Osteocyte (in vitro differentiated cells): ENCODE data around the gene SPTBN1. TPM values are rescaled to one million over a fixed set of nuclear protein-coding genes. Genes with fewer than 3 reads are reported as not detected.
"Not testable (repeated sequence)": the region's sequence is repeated elsewhere in the genome, so short reads cannot be mapped to it uniquely, and the experiment has no call there.

Experiments used
- DNase-seq: peaks from one replicate; pipeline ENCODE4 v3.0.0; 2021; ENCODE audit warnings: mixed read lengths; ENCODE audit not compliant: unreplicated experiment; ENCODE audit errors: extremely low spot score
- H3K27ac Mint-ChIP-seq: one replicate; pipeline ENCODE4 v1.8.0; 2021; ENCODE audit warnings: mild to moderate bottlenecking, mixed read lengths; ENCODE audit not compliant: unreplicated experiment
- H3K27me3 Mint-ChIP-seq: one replicate; pipeline ENCODE4 v1.8.0; 2021; ENCODE audit warnings: mixed read lengths; ENCODE audit not compliant: unreplicated experiment
- H3K36me3 Mint-ChIP-seq: one replicate; pipeline ENCODE4 v1.8.0; 2021; ENCODE audit warnings: mixed read lengths; ENCODE audit not compliant: unreplicated experiment
- H3K4me1 Mint-ChIP-seq: one replicate; pipeline ENCODE4 v1.8.0; 2021; ENCODE audit warnings: mixed read lengths; ENCODE audit not compliant: unreplicated experiment
- H3K4me3 Mint-ChIP-seq: one replicate; pipeline ENCODE4 v1.8.0; 2021; ENCODE audit warnings: mild to moderate bottlenecking, moderate library complexity, mixed read lengths; ENCODE audit not compliant: unreplicated experiment
- H3K9me3 Mint-ChIP-seq: one replicate; pipeline ENCODE4 v1.8.0; 2021; ENCODE audit warnings: mixed read lengths; ENCODE audit not compliant: unreplicated experiment
- total RNA-seq: library from RNA; stranded (reverse); gene quantifications from 2 replicates; pipeline ENCODE4 v1.2.1, GENCODE V29; 2021
- TF ChIP-seq, protein P1 (sequence below): fragments of 200-600 bp; sonication (generic); IDR thresholded peaks from 2 replicates; pipeline ENCODE4 v1.5.0; 2021; ENCODE audit warnings: antibody characterized with exemption, mild to moderate bottlenecking, moderate library complexity

The SPTBN1 gene
- total RNA-seq, 1 donor from 2014 or later: 248 TPM

DNA sequence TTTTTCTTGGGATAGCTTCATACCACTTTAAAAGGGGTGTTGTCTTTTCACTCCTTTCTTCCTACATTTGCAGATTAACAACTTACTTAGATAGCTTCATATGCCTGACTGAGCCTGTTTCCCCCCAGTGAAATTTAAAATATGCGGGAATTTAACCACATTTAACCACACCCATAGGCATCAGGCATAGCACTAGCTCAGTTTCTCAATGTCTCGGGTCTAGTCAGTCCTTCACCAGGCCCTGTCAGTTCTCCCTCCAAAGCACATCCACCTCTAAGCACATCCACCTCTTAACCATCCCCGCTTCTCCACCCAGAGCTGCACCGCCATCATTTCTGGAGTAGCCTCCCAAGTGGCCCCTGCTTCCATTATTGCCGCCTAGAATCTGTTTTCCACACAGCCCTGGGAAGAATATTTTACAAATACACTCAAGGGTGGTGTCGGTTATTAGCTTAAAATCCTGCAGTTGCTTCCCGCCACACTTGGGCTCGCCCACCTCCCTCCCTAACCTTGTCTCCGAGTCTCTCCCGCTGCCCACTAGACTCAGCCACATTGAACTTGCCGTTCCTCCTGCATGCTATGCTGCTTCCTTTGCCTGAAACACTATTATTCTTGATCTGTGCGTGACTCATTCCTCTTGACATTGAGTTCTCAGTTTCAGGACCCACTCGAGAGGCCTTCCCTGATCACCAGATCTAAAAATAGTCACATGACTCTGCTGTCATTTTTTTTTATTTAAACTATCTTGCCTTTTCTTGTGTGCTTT, 68.3 kb downstream of the SPTBN1 start:
- Mint-ChIP-seq H3K4me3 (peak overlapping the region; percentile 38), H3K36me3 (peaks cover 31% of the 10 kb centered on the region), H3K4me1 (peaks cover 65% of the 10 kb centered on the region), H3K9me3 (no peaks in the 10 kb centered on the region), H3K27ac (peak overlapping the region; percentile 86), H3K27me3 (no peaks in the 10 kb centered on the region)
- no peak for DNase-seq
- TF ChIP-seq, protein P1, sequence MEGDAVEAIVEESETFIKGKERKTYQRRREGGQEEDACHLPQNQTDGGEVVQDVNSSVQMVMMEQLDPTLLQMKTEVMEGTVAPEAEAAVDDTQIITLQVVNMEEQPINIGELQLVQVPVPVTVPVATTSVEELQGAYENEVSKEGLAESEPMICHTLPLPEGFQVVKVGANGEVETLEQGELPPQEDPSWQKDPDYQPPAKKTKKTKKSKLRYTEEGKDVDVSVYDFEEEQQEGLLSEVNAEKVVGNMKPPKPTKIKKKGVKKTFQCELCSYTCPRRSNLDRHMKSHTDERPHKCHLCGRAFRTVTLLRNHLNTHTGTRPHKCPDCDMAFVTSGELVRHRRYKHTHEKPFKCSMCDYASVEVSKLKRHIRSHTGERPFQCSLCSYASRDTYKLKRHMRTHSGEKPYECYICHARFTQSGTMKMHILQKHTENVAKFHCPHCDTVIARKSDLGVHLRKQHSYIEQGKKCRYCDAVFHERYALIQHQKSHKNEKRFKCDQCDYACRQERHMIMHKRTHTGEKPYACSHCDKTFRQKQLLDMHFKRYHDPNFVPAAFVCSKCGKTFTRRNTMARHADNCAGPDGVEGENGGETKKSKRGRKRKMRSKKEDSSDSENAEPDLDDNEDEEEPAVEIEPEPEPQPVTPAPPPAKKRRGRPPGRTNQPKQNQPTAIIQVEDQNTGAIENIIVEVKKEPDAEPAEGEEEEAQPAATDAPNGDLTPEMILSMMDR: no peak

- TF ChIP-seq, protein P1: no peak
- H3K36me3 Mint-ChIP-seq: peaks cover 35% of the 10 kb centered on the region
- no peak for DNase-seq
- no peaks in the 10 kb centered on the region for H3K27me3 Mint-ChIP-seq
- H3K4me3 Mint-ChIP-seq: no peak overlapping the region
- H3K27ac Mint-ChIP-seq: peak overlapping the region; percentile 67
- peaks cover 56% of the 10 kb centered on the region for H3K4me1 Mint-ChIP-seq
- no peaks in the 10 kb centered on the region for H3K9me3 Mint-ChIP-seq
These were observed 69.2 kb downstream of the SPTBN1 start for GRCh38 chr2:54525321-54525720.

- TF ChIP-seq, protein P1: no peak
- H3K27me3 Mint-ChIP-seq: no peaks in the 10 kb centered on the region
- H3K4me3 Mint-ChIP-seq: no peak overlapping the region
- no peak for DNase-seq
- H3K4me1 Mint-ChIP-seq: peaks cover 46% of the 10 kb centered on the region
- H3K9me3 Mint-ChIP-seq: no peaks in the 10 kb centered on the region
- peak overlapping the region; percentile 7 for H3K27ac Mint-ChIP-seq
- peaks cover 42% of the 10 kb centered on the region for H3K36me3 Mint-ChIP-seq
These were observed 70.2 kb downstream of the SPTBN1 start for GRCh38 chr2:54526226-54526879.

- peaks cover 48% of the 10 kb centered on the region for H3K36me3 Mint-ChIP-seq
- no peak for DNase-seq
- H3K27me3 Mint-ChIP-seq: no peaks in the 10 kb centered on the region
- H3K4me3 Mint-ChIP-seq: no peak overlapping the region
- no peaks in the 10 kb centered on the region for H3K9me3 Mint-ChIP-seq
- H3K4me1 Mint-ChIP-seq: peaks cover 40% of the 10 kb centered on the region
- TF ChIP-seq, protein P1: no peak
- H3K27ac Mint-ChIP-seq: no peak overlapping the region
These were observed 72.3 kb downstream of the SPTBN1 start for GRCh38 chr2:54528311-54528955.

GRCh38 chr2:54529518-54529917, 73.4 kb downstream of the SPTBN1 start:
- Mint-ChIP-seq H3K36me3 (peaks cover 48% of the 10 kb centered on the region), H3K4me1 (peaks cover 29% of the 10 kb centered on the region)
- H3K4me3 Mint-ChIP-seq, H3K27ac Mint-ChIP-seq, H3K27me3 Mint-ChIP-seq, DNase-seq, H3K9me3 Mint-ChIP-seq: not testable (repeated sequence)
